ENCODE measurements around the gene DENND1C. TPM values are rescaled to one million over a fixed set of nuclear protein-coding genes. Genes with fewer than 3 reads are reported as not detected.

DENND1C gene
- total and polyA plus RNA-seq, 9 of the 15 experiments (the other 6 are each of a cell fraction or from before 2014, with no cell fraction given): 0.03 to 1.2 (median 0.32) TPM; not detected in 1

- TF ChIP-seq ZBTB11 (CRISPR knock-in tag; IDR thresholded peaks at IDR 0.05) (peak in 1 of 3 experiments; percentile 86; a peak in 2 of 6 replicates), NKRF (IDR thresholded peaks at IDR 0.05; ENCODE audit: borderline replicate concordance) (peak; percentile 87), ZNF274 (IDR thresholded peaks at IDR 0.05; ENCODE audit: borderline replicate concordance, low read depth, low read length) (no peak), SLC30A9 (CRISPR knock-in tag; IDR thresholded peaks at IDR 0.05) (no peak), ZNF408 (CRISPR knock-in tag; IDR thresholded peaks at IDR 0.05; ENCODE audit: low read depth) (no peak), ZNF699 (CRISPR knock-in tag; IDR thresholded peaks at IDR 0.05; ENCODE audit: insufficient replicate concordance) (no peak), FUS (optimal IDR thresholded peaks at IDR 0.05; ENCODE audit: low read depth, low read length) (peak; percentile 90), TEAD2 (tag; IDR thresholded peaks at IDR 0.05) (no peak), PYGO2 (tag; IDR thresholded peaks at IDR 0.05) (no peak), BCOR (IDR thresholded peaks at IDR 0.05) (peak; percentile 98), HMGN3 (IDR thresholded peaks at IDR 0.05; ENCODE audit: borderline replicate concordance, extremely low read depth, insufficient read length, low read depth, low read length) (peak; percentile 85), ZKSCAN8 (CRISPR knock-in tag; IDR thresholded peaks at IDR 0.05) (no peak), HNRNPH1 (optimal IDR thresholded peaks at IDR 0.05; ENCODE audit: low read depth, low read length) (no peak), ATF7 (IDR thresholded peaks at IDR 0.05) (peak; percentile 71), KDM5B (IDR thresholded peaks at IDR 0.05; ENCODE audit: insufficient replicate concordance, low read depth, low read length) (peak; percentile 99), THRA (IDR thresholded peaks at IDR 0.05) (no peak), ARNT (IDR thresholded peaks at IDR 0.05) (peak; percentile 67 to 95; a peak in 3 of 4 replicates), SUPT5H (IDR thresholded peaks at IDR 0.05) (peak; percentile 95)
- TF ChIP-seq, protein P1, sequence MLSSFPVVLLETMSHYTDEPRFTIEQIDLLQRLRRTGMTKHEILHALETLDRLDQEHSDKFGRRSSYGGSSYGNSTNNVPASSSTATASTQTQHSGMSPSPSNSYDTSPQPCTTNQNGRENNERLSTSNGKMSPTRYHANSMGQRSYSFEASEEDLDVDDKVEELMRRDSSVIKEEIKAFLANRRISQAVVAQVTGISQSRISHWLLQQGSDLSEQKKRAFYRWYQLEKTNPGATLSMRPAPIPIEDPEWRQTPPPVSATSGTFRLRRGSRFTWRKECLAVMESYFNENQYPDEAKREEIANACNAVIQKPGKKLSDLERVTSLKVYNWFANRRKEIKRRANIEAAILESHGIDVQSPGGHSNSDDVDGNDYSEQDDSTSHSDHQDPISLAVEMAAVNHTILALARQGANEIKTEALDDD (IDR thresholded peaks at IDR 0.05): no peak
These were observed 49.0 kb upstream of the DENND1C start, which contains the start of gene TNFSF9 (continued) for GRCh38 chr19:6530386-6531162.

Data from K562 (cell line).